ENCODE results near the gene NAALADL1.

Gene NAALADL1, protein sequence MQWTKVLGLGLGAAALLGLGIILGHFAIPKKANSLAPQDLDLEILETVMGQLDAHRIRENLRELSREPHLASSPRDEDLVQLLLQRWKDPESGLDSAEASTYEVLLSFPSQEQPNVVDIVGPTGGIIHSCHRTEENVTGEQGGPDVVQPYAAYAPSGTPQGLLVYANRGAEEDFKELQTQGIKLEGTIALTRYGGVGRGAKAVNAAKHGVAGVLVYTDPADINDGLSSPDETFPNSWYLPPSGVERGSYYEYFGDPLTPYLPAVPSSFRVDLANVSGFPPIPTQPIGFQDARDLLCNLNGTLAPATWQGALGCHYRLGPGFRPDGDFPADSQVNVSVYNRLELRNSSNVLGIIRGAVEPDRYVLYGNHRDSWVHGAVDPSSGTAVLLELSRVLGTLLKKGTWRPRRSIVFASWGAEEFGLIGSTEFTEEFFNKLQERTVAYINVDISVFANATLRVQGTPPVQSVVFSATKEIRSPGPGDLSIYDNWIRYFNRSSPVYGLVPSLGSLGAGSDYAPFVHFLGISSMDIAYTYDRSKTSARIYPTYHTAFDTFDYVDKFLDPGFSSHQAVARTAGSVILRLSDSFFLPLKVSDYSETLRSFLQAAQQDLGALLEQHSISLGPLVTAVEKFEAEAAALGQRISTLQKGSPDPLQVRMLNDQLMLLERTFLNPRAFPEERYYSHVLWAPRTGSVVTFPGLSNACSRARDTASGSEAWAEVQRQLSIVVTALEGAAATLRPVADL

DNA sequence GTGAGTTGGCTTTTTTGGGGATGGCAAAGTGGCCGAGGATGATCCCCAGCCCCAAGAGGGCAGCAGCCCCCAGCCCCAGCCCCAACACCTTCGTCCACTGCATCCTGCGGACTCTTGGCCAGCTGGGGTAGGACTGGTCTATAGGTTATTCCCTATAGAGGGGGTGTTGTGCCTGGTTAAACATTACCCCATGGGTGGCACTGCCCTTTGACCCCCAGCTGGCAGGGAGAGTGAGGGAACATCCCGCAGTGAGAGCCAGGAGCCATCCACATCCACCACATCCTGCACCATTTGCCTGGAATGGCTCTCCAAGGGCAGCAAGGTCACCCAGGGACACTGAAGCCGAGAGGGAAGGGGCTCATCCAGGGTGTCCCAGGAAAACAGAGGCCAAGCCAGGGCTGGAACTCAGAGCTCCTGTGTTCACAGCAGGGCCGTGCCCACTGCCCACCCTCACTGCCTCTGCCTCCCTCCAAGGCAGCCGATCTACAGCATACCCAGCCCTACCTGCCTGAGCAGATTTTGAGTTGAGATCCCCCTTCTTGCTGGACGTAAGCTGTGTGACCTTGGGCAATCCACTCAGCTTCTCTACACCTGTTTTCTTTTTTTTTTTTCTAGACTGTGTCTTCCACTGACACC is at the start of gene NAALADL1:
Gene NAALADL1, minus strand, starts transcription at position 135 of the 636 bp plus-strand sequence. Its CDS starts 32 bp downstream, at position 103.
- Histone ChIP-seq H3K27ac (ENCODE audit: low read length) (no peak within 1 kb of the TSS), H3K27me3 (ENCODE audit: control insufficient read depth, insufficient read depth, low read length) (no peaks in the 10 kb centered on the region), H3K4me1 (ENCODE audit: control insufficient read depth, low read depth, low read length) (no peaks in the 10 kb centered on the region), H3K4me3 (ENCODE audit: low read length) (no peak within 1 kb of the TSS), H3K9ac (ENCODE audit: low read length) (no peak within 1 kb of the TSS), H3K9me3 (ENCODE audit: control insufficient read depth, low read depth, low read length) (no peaks in the 10 kb centered on the region), H3K36me3 (ENCODE audit: control insufficient read depth, low read depth, low read length) (no peaks in the 10 kb centered on the region)

- H3K27ac ChIP-seq (ENCODE audit: low read length): no peak overlapping the region
- no peaks in the 10 kb centered on the region for H3K9me3 ChIP-seq (ENCODE audit: control insufficient read depth, low read depth, low read length)
- no peak overlapping the region for H3K9ac ChIP-seq (ENCODE audit: low read length)
- H3K4me3 ChIP-seq (ENCODE audit: low read length): no peak overlapping the region
- no peaks in the 10 kb centered on the region for H3K4me1 ChIP-seq (ENCODE audit: control insufficient read depth, low read depth, low read length)
- no peaks in the 10 kb centered on the region for H3K36me3 ChIP-seq (ENCODE audit: control insufficient read depth, low read depth, low read length)
- H3K27me3 ChIP-seq (ENCODE audit: control insufficient read depth, insufficient read depth, low read length): no peaks in the 10 kb centered on the region
Measured at GRCh38 chr11:65107751-65108468, 49.6 kb upstream of the NAALADL1 start.

GRCh38 chr11:65107078-65107477 is 48.7 kb upstream of the NAALADL1 start:
- H3K36me3 ChIP-seq (ENCODE audit: control insufficient read depth, low read depth, low read length): no peaks in the 10 kb centered on the region
- no peak overlapping the region for H3K9ac ChIP-seq (ENCODE audit: low read length)
- H3K4me1 ChIP-seq (ENCODE audit: control insufficient read depth, low read depth, low read length): no peaks in the 10 kb centered on the region
- H3K4me3 ChIP-seq (ENCODE audit: low read length): no peak overlapping the region
- no peaks in the 10 kb centered on the region for H3K27me3 ChIP-seq (ENCODE audit: control insufficient read depth, insufficient read depth, low read length)
- no peak overlapping the region for H3K27ac ChIP-seq (ENCODE audit: low read length)
- no peaks in the 10 kb centered on the region for H3K9me3 ChIP-seq (ENCODE audit: control insufficient read depth, low read depth, low read length)

DNA sequence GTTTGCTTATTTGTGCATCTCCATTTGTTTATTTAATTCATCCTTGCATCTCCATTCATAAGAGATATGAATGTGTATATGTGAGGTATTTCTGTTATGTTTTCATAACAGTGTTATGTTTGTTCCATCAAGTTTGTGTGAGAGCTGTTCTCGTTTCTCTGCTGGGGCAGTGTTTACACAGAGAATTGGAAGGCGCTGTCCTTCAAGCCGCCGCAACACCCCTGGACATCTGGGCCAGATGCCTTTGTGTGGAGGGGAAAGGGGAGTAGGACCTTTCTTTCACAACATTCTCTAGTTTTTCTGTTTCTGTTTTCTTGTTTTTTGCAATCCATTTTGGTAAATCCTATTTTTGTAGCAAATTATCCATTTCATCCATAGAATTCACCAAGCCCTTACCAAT is 46.3 kb upstream of the NAALADL1 start:
- Histone ChIP-seq H3K9ac (ENCODE audit: low read length) (no peak overlapping the region), H3K27ac (ENCODE audit: low read length) (no peak overlapping the region), H3K36me3 (ENCODE audit: control insufficient read depth, low read depth, low read length) (no peaks in the 10 kb centered on the region), H3K9me3 (ENCODE audit: control insufficient read depth, low read depth, low read length) (no peaks in the 10 kb centered on the region), H3K27me3 (ENCODE audit: control insufficient read depth, insufficient read depth, low read length) (no peaks in the 10 kb centered on the region), H3K4me3 (ENCODE audit: low read length) (no peak overlapping the region), H3K4me1 (ENCODE audit: control insufficient read depth, low read depth, low read length) (no peaks in the 10 kb centered on the region)

DNA sequence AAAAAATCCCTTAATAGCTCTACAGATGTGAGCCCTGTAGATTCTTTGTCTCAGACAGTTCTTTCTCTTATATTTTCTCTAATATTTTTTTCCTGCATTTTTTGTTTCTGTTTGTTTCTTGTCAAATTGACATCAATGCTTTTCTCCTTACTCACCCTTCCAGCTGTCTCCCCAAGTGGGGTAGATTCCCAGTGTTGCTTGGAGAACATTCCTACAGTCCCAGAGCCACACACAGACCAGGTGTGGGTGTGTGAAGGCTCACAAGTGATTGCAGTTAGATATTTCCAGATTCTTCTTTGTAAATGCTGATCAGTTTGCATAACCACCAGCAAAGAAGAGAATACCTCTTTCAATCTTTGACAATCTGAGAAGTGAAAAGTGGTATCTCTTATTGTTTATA is 45.1 kb upstream of the NAALADL1 start:
- Histone ChIP-seq H3K36me3 (ENCODE audit: control insufficient read depth, low read depth, low read length) (no peaks in the 10 kb centered on the region), H3K4me1 (ENCODE audit: control insufficient read depth, low read depth, low read length) (no peaks in the 10 kb centered on the region), H3K9ac (ENCODE audit: low read length) (no peak overlapping the region), H3K4me3 (ENCODE audit: low read length) (no peak overlapping the region), H3K9me3 (ENCODE audit: control insufficient read depth, low read depth, low read length) (no peaks in the 10 kb centered on the region), H3K27me3 (ENCODE audit: control insufficient read depth, insufficient read depth, low read length) (no peaks in the 10 kb centered on the region), H3K27ac (ENCODE audit: low read length) (no peak overlapping the region)

DNA sequence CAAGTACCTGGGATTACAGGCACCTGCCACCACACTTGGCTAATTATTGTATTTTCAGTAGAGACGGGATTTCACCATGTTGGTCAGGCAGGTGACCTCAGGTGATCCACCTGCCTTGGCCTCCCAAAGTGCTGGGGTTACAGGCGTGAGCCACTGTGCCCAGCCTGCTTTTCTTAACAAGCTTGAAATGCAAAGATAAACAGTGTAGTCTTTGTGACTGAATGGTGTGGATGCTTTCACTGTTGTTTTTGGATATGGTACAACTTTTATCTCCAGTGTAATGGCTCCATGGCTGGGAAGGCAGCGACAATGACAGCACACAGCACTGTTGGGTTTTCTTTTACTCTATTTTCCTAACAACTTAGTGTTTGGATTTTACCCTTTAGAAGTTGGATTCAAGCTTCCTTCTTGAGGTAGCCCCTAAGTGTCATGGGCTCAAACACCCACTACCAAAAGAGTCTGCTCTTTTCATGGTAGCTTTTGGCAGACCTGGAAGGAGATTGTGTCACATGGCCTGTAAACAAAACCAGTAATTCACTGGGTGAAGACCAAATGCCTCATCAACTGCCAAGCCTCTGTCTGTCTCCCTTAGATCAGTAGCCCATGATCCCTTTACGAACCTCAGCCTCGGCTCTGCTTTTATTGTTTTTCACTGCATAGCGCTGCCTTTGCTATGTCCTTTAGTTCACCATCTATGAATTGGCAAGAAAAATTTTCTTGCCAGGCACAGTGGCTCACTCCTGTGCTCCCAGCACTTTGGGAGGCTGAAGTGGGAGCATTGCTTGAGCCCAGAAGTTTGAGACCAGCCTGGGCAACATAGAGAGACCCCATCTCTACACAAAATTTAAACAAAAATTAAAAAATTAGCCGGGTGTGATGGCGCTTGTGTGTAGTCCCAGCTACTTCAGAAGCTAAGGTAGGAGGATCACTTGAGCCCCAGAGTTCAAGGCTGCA is 44.1 kb upstream of the NAALADL1 start:
- Histone ChIP-seq H3K4me1 (ENCODE audit: control insufficient read depth, low read depth, low read length) (no peaks in the 10 kb centered on the region), H3K36me3 (ENCODE audit: control insufficient read depth, low read depth, low read length) (no peaks in the 10 kb centered on the region), H3K27ac (ENCODE audit: low read length) (no peak overlapping the region), H3K9ac (ENCODE audit: low read length) (no peak overlapping the region), H3K4me3 (ENCODE audit: low read length) (no peak overlapping the region), H3K27me3 (ENCODE audit: control insufficient read depth, insufficient read depth, low read length) (no peaks in the 10 kb centered on the region), H3K9me3 (ENCODE audit: control insufficient read depth, low read depth, low read length) (no peaks in the 10 kb centered on the region)

DNA sequence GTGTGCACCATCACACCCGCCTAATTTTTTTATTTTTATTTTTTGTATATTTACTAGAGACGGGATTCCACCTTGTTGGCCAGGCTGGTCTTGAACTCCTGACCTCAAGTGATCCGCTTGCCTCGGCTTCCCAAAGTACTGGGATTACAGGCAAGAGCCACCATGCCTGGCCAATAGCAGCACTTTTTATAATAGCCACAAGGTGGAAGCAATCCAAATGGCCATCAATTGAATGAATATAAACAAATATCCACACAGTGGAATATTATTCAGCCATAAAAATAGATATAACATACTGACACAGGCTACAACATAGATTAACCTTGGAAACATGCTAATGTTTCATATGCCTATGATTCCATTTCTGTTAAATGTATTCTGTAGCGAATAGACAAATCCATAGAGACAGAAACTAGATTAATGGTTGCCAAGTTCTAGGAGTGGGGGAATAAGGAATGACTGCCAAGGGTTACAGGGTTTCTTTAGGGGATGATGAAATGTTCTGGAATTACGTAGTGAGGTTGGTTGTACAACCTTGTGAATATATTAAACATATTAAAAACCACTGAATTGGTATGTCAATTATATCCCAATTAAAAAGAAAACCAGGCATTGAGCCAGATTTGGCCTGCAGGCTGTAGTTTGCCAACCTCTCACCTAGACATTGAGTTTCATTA is 42.5 kb upstream of the NAALADL1 start:
- H3K4me1 ChIP-seq (ENCODE audit: control insufficient read depth, low read depth, low read length): peaks cover 5% of the 10 kb centered on the region
- no peak overlapping the region for H3K4me3 ChIP-seq (ENCODE audit: low read length)
- no peak overlapping the region for H3K27ac ChIP-seq (ENCODE audit: low read length)
- H3K36me3 ChIP-seq (ENCODE audit: control insufficient read depth, low read depth, low read length): no peaks in the 10 kb centered on the region
- no peak overlapping the region for H3K9ac ChIP-seq (ENCODE audit: low read length)
- no peaks in the 10 kb centered on the region for H3K9me3 ChIP-seq (ENCODE audit: control insufficient read depth, low read depth, low read length)
- H3K27me3 ChIP-seq (ENCODE audit: control insufficient read depth, insufficient read depth, low read length): no peaks in the 10 kb centered on the region

- no peak overlapping the region for H3K9ac ChIP-seq (ENCODE audit: low read length)
- peaks cover 7% of the 10 kb centered on the region for H3K4me1 ChIP-seq (ENCODE audit: control insufficient read depth, low read depth, low read length)
- H3K9me3 ChIP-seq (ENCODE audit: control insufficient read depth, low read depth, low read length): no peaks in the 10 kb centered on the region
- H3K36me3 ChIP-seq (ENCODE audit: control insufficient read depth, low read depth, low read length): no peaks in the 10 kb centered on the region
- no peak overlapping the region for H3K27ac ChIP-seq (ENCODE audit: low read length)
- peak overlapping the region; percentile 90 for H3K4me3 ChIP-seq (ENCODE audit: low read length)
- no peaks in the 10 kb centered on the region for H3K27me3 ChIP-seq (ENCODE audit: control insufficient read depth, insufficient read depth, low read length)
Measured at GRCh38 chr11:65096926-65097325, 38.6 kb upstream of the NAALADL1 start.

DNA sequence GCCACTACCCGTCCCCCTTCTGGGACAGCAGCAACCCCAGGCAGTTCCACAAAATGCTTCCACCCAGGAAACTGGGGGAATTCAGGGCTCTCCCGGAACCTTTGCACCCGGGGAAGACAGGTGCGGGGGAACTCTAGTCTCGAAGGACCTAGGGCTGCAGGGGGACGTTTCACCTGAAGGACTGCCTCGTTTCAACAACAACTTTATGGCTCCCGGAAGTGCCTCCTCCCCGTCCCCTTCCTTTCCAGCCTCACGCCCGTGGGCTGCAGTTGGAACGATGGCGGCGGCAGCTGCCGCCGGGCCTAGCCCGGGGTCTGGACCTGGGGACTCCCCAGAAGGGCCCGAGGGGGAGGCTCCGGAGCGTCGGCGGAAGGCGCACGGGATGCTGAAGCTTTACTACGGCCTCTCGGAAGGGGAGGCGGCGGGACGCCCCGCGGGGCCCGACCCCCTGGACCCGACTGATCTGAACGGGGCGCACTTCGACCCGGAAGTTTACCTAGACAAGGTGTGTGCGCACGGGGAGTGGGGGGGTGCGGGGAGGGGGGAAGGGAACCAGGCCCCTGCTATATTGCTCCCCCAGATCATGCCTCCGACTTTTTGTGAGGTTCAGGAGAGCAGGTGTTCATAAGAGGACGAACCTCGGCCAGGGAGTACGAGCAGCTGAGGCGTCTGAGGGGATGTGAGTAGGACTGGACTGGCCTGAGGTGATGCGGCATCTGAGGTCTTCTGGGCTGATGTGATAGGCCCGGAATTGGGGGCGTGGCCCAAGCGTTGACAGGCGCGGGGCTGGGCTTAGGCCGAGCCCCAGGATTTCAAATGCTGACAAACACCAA is 37.8 kb upstream of the NAALADL1 start, which contains the start of gene VPS51:
Gene VPS51, plus strand, starts transcription at position 241 of the 833 bp plus-strand sequence. Its CDS starts 37 bp downstream, at position 278.
- Histone ChIP-seq H3K9ac (ENCODE audit: low read length) (peak within 1 kb of the TSS; percentile 65), H3K4me3 (ENCODE audit: low read length) (peak within 1 kb of the TSS; percentile 90), H3K4me1 (ENCODE audit: control insufficient read depth, low read depth, low read length) (peaks cover 7% of the 10 kb centered on the region), H3K27ac (ENCODE audit: low read length) (peak within 1 kb of the TSS; percentile 63), H3K36me3 (ENCODE audit: control insufficient read depth, low read depth, low read length) (no peaks in the 10 kb centered on the region), H3K27me3 (ENCODE audit: control insufficient read depth, insufficient read depth, low read length) (no peaks in the 10 kb centered on the region), H3K9me3 (ENCODE audit: control insufficient read depth, low read depth, low read length) (no peaks in the 10 kb centered on the region)

Measured in iPS-18a (cell line).